ENCODE data around the gene TDRD3.

DNA sequence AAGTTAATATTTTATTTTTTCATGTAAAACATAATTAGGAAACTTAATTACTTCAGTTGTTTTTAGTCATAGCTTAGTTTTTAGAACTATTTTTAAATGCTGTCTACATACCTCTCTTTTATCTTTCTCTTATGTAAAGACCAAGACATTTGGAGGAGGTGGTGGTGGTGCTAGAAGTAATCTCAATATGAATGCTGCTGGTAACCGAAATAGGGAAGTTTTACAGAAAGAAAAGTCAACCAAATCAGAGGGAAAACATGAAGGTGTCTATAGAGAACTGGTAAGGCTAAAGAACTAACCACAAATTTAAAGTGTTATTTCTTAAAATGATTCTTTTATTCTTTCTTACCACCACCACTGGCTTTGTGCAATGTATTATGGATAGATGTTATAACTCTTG, 97.3 kb downstream of the TDRD3 start:
- TF ChIP-seq, protein P1, sequence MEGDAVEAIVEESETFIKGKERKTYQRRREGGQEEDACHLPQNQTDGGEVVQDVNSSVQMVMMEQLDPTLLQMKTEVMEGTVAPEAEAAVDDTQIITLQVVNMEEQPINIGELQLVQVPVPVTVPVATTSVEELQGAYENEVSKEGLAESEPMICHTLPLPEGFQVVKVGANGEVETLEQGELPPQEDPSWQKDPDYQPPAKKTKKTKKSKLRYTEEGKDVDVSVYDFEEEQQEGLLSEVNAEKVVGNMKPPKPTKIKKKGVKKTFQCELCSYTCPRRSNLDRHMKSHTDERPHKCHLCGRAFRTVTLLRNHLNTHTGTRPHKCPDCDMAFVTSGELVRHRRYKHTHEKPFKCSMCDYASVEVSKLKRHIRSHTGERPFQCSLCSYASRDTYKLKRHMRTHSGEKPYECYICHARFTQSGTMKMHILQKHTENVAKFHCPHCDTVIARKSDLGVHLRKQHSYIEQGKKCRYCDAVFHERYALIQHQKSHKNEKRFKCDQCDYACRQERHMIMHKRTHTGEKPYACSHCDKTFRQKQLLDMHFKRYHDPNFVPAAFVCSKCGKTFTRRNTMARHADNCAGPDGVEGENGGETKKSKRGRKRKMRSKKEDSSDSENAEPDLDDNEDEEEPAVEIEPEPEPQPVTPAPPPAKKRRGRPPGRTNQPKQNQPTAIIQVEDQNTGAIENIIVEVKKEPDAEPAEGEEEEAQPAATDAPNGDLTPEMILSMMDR (conservative IDR thresholded peaks at IDR 0.05; ENCODE audit: low read depth, low read length): no peak
- TF ChIP-seq EZH2phosphoT487 (IDR thresholded peaks at IDR 0.05; ENCODE audit: borderline replicate concordance, low read length) (no peak), EZH2 (IDR thresholded peaks at IDR 0.05; ENCODE audit: low read length, unreplicated experiment) (no peak)
